ENCODE data around the gene PYGM. TPM values are rescaled to one million over a fixed set of nuclear protein-coding genes. Genes with fewer than 3 reads are reported as not detected.
A peak's percentile ranks its signal among the peaks of the same experiment; 100 is the strongest.

PYGM gene
- total and polyA plus RNA-seq, 2 of the 13 experiments (the other 11 are each of a cell fraction or from before 2014, with no cell fraction given) = 0.11 to 0.12 TPM

DNA sequence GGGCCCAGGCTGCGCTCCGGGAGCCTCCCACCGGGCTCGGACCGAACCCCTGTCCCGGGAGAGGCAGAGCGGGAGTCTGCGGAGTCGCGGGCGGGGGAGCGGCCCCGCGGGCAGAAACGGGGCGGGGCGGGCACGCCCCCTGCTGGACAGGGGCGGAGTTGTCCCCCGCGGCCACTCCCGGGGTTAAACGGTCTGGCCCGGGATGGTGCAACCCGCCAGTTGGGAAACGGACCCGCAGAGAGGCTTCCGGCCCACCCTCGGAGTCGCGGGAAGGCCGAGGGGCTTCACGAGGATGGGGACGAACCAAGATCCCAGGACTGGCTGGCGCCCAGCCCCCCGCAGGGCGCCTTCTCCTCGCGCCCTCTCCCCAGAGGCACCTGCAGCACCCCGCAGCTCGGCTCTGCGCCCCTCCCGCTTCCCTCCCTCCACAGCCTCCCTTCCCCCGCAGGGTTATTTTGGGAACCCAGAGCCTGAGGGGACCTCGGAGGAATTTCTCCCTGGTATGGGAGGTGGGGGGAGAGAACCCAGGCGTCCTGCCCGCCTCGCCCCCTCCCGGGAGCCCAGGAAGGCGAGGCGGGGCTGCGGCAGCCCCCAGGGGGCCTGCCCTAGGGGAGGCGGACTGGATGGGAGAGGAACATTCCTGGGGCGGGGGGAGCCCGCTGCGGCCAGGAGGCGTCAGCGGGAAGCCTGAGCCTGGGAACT is 16.7 kb downstream of the PYGM start (continued):
- TF ChIP-seq MAFF (IDR thresholded peaks at IDR 0.05; ENCODE audit: low read depth, low read length) = no peak
- TF ChIP-seq, protein P1, sequence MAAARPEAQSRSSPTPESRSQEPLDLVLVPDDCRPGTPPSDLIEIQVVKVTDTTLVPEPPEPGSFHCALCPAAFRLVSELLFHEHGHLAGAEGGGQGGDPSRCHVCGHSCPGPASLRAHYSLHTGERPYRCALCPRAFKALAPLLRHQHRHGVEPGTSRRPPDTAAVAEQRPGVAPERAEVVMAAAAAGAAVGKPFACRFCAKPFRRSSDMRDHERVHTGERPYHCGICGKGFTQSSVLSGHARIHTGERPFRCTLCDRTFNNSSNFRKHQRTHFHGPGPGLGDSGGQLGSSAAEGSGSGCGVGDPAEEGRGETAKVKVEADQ (CRISPR knock-in tag; IDR thresholded peaks at IDR 0.05; ENCODE audit: borderline replicate concordance) = no peak
- peak; percentile 29 for TF ChIP-seq YY1 (IDR thresholded peaks at IDR 0.05; ENCODE audit: insufficient read depth, insufficient replicate concordance, low read depth, low read length)
- TF ChIP-seq, protein P2, sequence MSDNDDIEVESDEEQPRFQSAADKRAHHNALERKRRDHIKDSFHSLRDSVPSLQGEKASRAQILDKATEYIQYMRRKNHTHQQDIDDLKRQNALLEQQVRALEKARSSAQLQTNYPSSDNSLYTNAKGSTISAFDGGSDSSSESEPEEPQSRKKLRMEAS (IDR thresholded peaks at IDR 0.05) = no peak
- TF ChIP-seq, protein P3, sequence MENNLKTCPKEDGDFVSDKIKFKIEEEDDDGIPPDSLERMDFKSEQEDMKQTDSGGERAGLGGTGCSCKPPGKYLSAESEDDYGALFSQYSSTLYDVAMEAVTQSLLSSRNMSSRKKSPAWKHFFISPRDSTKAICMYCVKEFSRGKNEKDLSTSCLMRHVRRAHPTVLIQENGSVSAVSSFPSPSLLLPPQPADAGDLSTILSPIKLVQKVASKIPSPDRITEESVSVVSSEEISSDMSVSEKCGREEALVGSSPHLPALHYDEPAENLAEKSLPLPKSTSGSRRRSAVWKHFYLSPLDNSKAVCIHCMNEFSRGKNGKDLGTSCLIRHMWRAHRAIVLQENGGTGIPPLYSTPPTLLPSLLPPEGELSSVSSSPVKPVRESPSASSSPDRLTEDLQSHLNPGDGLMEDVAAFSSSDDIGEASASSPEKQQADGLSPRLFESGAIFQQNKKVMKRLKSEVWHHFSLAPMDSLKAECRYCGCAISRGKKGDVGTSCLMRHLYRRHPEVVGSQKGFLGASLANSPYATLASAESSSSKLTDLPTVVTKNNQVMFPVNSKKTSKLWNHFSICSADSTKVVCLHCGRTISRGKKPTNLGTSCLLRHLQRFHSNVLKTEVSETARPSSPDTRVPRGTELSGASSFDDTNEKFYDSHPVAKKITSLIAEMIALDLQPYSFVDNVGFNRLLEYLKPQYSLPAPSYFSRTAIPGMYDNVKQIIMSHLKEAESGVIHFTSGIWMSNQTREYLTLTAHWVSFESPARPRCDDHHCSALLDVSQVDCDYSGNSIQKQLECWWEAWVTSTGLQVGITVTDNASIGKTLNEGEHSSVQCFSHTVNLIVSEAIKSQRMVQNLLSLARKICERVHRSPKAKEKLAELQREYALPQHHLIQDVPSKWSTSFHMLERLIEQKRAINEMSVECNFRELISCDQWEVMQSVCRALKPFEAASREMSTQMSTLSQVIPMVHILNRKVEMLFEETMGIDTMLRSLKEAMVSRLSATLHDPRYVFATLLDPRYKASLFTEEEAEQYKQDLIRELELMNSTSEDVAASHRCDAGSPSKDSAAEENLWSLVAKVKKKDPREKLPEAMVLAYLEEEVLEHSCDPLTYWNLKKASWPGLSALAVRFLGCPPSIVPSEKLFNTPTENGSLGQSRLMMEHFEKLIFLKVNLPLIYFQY (CRISPR knock-in tag; IDR thresholded peaks at IDR 0.05; ENCODE audit: borderline replicate concordance) = no peak; the same call in 1 of the 2 replicates
- no peak for TF ChIP-seq RFXAP (CRISPR knock-in tag; IDR thresholded peaks at IDR 0.05; ENCODE audit: borderline replicate concordance)
- TF ChIP-seq ZNF296 (CRISPR knock-in tag; conservative IDR thresholded peaks at IDR 0.05) = no peak
- no peak for TF ChIP-seq NCOA5 (CRISPR knock-in tag; IDR thresholded peaks at IDR 0.05)
- no peak for TF ChIP-seq GTF2F1 (IDR thresholded peaks at IDR 0.05; ENCODE audit: low read length)
- no peak for TF ChIP-seq ZBTB38 (CRISPR knock-in tag; IDR thresholded peaks at IDR 0.05)
- TF ChIP-seq, protein P4, sequence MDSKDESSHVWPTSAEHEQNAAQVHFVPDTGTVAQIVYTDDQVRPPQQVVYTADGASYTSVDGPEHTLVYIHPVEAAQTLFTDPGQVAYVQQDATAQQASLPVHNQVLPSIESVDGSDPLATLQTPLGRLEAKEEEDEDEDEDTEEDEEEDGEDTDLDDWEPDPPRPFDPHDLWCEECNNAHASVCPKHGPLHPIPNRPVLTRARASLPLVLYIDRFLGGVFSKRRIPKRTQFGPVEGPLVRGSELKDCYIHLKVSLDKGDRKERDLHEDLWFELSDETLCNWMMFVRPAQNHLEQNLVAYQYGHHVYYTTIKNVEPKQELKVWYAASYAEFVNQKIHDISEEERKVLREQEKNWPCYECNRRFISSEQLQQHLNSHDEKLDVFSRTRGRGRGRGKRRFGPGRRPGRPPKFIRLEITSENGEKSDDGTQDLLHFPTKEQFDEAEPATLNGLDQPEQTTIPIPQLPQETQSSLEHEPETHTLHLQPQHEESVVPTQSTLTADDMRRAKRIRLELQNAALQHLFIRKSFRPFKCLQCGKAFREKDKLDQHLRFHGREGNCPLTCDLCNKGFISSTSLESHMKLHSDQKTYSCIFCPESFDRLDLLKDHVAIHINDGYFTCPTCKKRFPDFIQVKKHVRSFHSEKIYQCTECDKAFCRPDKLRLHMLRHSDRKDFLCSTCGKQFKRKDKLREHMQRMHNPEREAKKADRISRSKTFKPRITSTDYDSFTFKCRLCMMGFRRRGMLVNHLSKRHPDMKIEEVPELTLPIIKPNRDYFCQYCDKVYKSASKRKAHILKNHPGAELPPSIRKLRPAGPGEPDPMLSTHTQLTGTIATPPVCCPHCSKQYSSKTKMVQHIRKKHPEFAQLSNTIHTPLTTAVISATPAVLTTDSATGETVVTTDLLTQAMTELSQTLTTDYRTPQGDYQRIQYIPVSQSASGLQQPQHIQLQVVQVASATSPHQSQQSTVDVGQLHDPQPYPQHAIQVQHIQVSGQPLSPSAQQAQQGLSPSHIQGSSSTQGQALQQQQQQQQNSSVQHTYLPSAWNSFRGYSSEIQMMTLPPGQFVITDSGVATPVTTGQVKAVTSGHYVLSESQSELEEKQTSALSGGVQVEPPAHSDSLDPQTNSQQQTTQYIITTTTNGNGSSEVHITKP (CRISPR knock-in tag; IDR thresholded peaks at IDR 0.05; ENCODE audit: low read depth) = no peak
- TF ChIP-seq ZNF670 (CRISPR knock-in tag; IDR thresholded peaks at IDR 0.05; ENCODE audit: borderline replicate concordance) = no peak
- TF ChIP-seq FOSL2 (CRISPR knock-in tag; IDR thresholded peaks at IDR 0.05) = no peak
- TF ChIP-seq ZNF720 (CRISPR knock-in tag; IDR thresholded peaks at IDR 0.05) = no peak
- no peak for TF ChIP-seq RARA (CRISPR knock-in tag; IDR thresholded peaks at IDR 0.05)
- TF ChIP-seq TBL1XR1 (IDR thresholded peaks at IDR 0.05; ENCODE audit: borderline replicate concordance, low read length, partially characterized antibody) = no peak
- TF ChIP-seq ZC3H13 (CRISPR knock-in tag; IDR thresholded peaks at IDR 0.05) = no peak
- TF ChIP-seq, protein P5, sequence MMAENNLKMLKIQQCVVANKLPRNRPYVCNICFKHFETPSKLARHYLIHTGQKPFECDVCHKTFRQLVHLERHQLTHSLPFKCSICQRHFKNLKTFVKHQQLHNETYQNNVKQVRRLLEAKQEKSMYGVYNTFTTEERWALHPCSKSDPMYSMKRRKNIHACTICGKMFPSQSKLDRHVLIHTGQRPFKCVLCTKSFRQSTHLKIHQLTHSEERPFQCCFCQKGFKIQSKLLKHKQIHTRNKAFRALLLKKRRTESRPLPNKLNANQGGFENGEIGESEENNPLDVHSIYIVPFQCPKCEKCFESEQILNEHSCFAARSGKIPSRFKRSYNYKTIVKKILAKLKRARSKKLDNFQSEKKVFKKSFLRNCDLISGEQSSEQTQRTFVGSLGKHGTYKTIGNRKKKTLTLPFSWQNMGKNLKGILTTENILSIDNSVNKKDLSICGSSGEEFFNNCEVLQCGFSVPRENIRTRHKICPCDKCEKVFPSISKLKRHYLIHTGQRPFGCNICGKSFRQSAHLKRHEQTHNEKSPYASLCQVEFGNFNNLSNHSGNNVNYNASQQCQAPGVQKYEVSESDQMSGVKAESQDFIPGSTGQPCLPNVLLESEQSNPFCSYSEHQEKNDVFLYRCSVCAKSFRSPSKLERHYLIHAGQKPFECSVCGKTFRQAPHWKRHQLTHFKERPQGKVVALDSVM (CRISPR knock-in tag; IDR thresholded peaks at IDR 0.05) = no peak
- no peak for TF ChIP-seq ZNF549 (CRISPR knock-in tag; IDR thresholded peaks at IDR 0.05)

All from HepG2 (cell line).